OCI-LY3 (cell line): Measurements from ENCODE around the gene INPP5A.
"Not testable (repeated sequence)": the region's sequence is repeated elsewhere in the genome, so short reads cannot be mapped to it uniquely, and the experiment has no call there.

Source experiments
- H2AFZ ChIP-seq: fragments of 200-600, 300-600 bp; shearing (Covaris generic); 2 replicates; pipeline ENCODE4 v1.6.0; 2014; ENCODE audit warnings: antibody characterized with exemption, low read depth, low read length
- H3K27ac ChIP-seq: fragments of 200-600, 300-600 bp; sonication (generic); 2 replicates; pipeline ENCODE4 v1.5.1; 2014; ENCODE audit warnings: mild to moderate bottlenecking, low read length, moderate library complexity, mixed read lengths
- H3K27me3 ChIP-seq: fragments of 200-600, 300-600 bp; sonication (generic); 2 replicates; pipeline ENCODE4 v1.6.1; 2014; ENCODE audit warnings: low read depth, low read length, mixed read lengths
- H3K36me3 ChIP-seq: fragments of 200-600, 300-600 bp; sonication (generic); replicated peaks from 2 replicates; pipeline ENCODE3; 2014; ENCODE audit warnings: low read depth, low read length, mixed read lengths
- H3K4me1 ChIP-seq: fragments of 300-600, 200-600 bp; sonication (generic); 2 replicates; pipeline ENCODE4 v1.6.1; 2014; ENCODE audit warnings: low read length, mixed read lengths
- H3K4me2 ChIP-seq: fragments of 200-600, 300-600 bp; sonication (generic); 2 replicates; pipeline ENCODE4 v1.6.1; 2014; ENCODE audit warnings: low read length, mixed read lengths
- H3K4me3 ChIP-seq: fragments of 300-600, 200-600 bp; sonication (generic); 2 replicates; pipeline ENCODE4 v1.5.1; 2014; ENCODE audit warnings: antibody characterized with exemption, mild to moderate bottlenecking, low read length, moderate library complexity
- H3K79me2 ChIP-seq: fragments of 300-600, 200-600 bp; shearing (Covaris generic); 2 replicates; pipeline ENCODE4 v1.6.1; 2014; ENCODE audit warnings: mild to moderate bottlenecking, low read length, mixed read lengths
- H3K9ac ChIP-seq: fragments of 300-600, 200-600 bp; shearing (Covaris generic); 2 replicates; pipeline ENCODE4 v1.6.0; 2014; ENCODE audit warnings: mild to moderate bottlenecking, low read length, moderate library complexity
- H3K9me3 ChIP-seq: fragments of 200-600, 300-600 bp; shearing (Covaris generic); 2 replicates; pipeline ENCODE4 v1.6.1; 2014; ENCODE audit warnings: low read length, mixed read lengths; ENCODE audit not compliant: insufficient read depth
- H4K20me1 ChIP-seq: fragments of 200-600, 300-600 bp; sonication (generic); 2 replicates; pipeline ENCODE4 v1.6.1; 2016; ENCODE audit warnings: low read length, mixed read lengths; ENCODE audit not compliant: insufficient read depth
- EZH2phosphoT487 ChIP-seq: fragments of 200-600 bp; shearing (Covaris generic); IDR thresholded peaks from 2 replicates; pipeline ENCODE4 v1.6.1; 2018; ENCODE audit warnings: antibody characterized with exemption, mixed run types, low read depth
- TF ChIP-seq, protein P1 (sequence below): fragments of 200-600, 300-600 bp; sonication (generic); IDR thresholded peaks from 2 replicates; pipeline ENCODE4 v1.5.1; 2014; ENCODE audit warnings: antibody characterized with exemption, low read length, low read depth

Gene INPP5A

DNA sequence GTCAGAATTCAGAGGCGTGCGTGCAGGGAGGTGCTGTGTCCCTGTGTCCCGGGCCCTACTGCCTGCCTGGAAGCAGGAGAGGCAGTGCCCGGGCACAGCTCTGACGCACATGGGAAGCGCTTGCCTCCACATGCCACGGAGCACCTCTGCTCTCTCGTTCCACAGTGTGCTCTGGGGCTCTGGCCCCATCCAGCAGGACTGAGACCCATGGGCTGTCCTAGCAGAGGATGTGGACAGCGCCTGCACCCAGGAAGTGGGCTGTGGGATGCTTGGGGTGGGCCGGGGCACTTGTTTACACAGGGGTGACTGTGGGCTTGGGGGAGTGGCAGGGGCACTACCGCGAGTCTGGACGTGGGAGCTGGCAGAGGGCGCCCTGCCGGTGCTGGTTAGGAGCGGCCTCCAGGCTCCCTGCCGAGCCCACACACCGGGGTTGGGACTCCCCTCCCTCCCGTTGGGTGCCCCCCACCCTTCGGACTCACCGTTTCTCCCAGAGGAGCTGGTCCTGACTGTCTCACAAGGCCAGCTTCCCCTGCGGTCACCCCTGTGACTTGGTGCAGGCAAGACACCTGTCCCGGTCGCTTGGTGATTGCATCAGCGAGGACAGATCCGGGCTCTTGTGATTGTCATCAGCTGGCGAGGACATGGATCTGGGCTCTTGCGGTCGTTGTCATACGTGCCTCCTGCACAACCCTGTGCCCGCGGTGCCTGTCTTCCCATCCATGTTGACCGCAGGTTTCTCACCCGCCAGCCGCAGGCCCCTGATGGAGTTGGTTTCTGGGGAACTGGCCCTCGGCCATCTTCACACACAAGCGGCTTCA, 165.2 kb downstream of the INPP5A start:
- Histone ChIP-seq H3K9me3 (no peaks in the 10 kb centered on the region), H3K4me3 (no peak overlapping the region), H3K9ac (no peak overlapping the region), H3K4me1 (no peaks in the 10 kb centered on the region), H2AFZ (no peak overlapping the region), H3K27me3 (no peaks in the 10 kb centered on the region), H3K36me3 (no peaks in the 10 kb centered on the region), H3K79me2 (no peaks in the 10 kb centered on the region), H3K27ac (no peak overlapping the region), H4K20me1 (no peaks in the 10 kb centered on the region), H3K4me2 (no peak overlapping the region)
- no peak for TF ChIP-seq EZH2phosphoT487
- TF ChIP-seq, protein P1, sequence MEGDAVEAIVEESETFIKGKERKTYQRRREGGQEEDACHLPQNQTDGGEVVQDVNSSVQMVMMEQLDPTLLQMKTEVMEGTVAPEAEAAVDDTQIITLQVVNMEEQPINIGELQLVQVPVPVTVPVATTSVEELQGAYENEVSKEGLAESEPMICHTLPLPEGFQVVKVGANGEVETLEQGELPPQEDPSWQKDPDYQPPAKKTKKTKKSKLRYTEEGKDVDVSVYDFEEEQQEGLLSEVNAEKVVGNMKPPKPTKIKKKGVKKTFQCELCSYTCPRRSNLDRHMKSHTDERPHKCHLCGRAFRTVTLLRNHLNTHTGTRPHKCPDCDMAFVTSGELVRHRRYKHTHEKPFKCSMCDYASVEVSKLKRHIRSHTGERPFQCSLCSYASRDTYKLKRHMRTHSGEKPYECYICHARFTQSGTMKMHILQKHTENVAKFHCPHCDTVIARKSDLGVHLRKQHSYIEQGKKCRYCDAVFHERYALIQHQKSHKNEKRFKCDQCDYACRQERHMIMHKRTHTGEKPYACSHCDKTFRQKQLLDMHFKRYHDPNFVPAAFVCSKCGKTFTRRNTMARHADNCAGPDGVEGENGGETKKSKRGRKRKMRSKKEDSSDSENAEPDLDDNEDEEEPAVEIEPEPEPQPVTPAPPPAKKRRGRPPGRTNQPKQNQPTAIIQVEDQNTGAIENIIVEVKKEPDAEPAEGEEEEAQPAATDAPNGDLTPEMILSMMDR: no peak

DNA sequence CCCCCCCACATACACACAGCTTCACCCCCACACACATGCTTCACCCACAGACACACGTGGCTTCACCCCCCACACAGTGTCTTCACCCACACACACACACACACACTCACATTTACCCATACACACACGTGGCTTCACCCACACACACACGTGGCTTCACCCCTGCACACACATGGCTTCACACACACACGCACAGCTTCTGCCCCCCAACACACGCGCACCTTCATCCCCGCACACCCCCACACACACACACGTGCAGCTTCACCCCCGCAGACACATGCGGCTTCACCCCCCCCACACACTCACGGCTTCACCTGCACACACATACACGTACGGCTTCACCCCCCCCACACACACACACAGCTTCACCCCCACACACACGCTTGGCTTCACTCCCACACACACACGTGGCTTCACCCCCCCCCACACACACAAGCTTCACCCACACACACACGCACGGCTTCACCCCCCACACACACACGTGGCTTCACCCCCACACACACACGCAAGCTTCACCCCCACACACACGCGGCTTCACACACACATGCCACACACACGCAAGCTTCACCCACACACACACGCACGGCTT, 165.9 kb downstream of the INPP5A start:
- no peaks in the 10 kb centered on the region for H3K79me2 ChIP-seq
- H2AFZ ChIP-seq: no peak overlapping the region
- H3K27me3 ChIP-seq: no peaks in the 10 kb centered on the region
- no peaks in the 10 kb centered on the region for H3K4me1 ChIP-seq
- no peak for TF ChIP-seq EZH2phosphoT487
- TF ChIP-seq, protein P1: no peak
- H3K9ac ChIP-seq: no peak overlapping the region
- no peaks in the 10 kb centered on the region for H3K9me3 ChIP-seq
- H3K4me3 ChIP-seq: no peak overlapping the region
- H3K4me2 ChIP-seq: no peak overlapping the region
- H3K27ac ChIP-seq: no peak overlapping the region
- no peaks in the 10 kb centered on the region for H4K20me1 ChIP-seq
- no peaks in the 10 kb centered on the region for H3K36me3 ChIP-seq

DNA sequence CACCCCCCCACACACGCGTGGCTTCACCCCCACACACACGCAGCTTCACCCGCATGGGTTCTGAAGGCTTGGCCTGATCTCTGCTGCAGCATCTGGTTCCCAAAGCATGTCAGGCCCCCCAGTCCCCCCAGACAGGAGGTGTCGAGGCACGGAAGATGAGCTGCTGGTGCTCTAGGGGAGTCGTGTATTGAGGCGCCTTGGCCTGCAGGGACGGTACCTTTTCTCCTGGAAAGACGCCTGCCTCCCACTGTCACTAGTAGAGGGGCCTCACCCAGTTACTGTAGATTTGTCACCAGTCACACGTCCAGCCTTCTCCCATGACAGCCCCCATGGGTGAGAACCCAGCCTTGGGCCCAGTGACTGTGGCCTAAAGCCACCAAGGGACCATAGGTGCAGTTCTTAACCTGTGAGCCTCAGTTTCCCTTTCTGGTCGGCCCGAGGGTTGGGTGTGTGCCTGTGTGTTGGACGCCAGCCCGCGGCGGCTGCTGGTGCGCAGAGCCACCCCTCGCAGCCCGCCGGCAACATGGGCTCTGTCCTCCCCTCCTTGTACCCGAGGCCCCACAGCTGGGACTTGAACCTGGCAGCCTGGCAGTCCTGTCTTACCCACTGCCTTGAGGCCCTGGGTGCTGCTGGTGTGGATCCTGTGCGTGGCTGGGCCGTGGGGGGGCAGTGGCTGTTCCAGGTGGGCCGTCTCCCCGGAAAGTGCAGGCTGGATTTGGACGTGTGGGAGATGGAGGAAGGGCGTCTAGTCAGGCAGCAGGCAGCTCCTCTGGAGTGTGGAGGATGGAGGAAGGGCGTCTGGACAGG, 166.6 kb downstream of the INPP5A start:
- Histone ChIP-seq H3K4me3 (no peak overlapping the region), H3K9me3 (no peaks in the 10 kb centered on the region), H2AFZ (no peak overlapping the region), H3K27ac (no peak overlapping the region), H3K79me2 (no peaks in the 10 kb centered on the region), H3K36me3 (no peaks in the 10 kb centered on the region), H3K4me1 (no peaks in the 10 kb centered on the region), H4K20me1 (no peaks in the 10 kb centered on the region), H3K4me2 (no peak overlapping the region), H3K9ac (no peak overlapping the region), H3K27me3 (no peaks in the 10 kb centered on the region)
- TF ChIP-seq, protein P1: no peak
- no peak for TF ChIP-seq EZH2phosphoT487

DNA sequence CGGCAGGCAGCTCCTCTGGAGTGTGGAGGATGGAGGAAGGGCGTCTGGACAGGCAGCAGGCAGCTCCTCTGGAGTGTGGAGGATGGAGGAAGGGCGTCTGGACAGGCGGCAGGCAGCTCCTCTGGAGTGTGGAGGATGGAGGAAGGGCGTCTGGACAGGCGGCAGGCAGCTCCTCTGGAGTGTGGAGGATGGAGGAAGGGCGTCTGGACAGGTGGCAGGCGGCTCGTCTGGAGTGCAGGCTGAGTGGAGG, 167.2 kb downstream of the INPP5A start:
- not testable (repeated sequence) for H3K9ac ChIP-seq, H3K4me3 ChIP-seq, H3K79me2 ChIP-seq, H4K20me1 ChIP-seq, H3K9me3 ChIP-seq, H3K4me1 ChIP-seq, H2AFZ ChIP-seq, H3K4me2 ChIP-seq, H3K36me3 ChIP-seq, H3K27ac ChIP-seq, H3K27me3 ChIP-seq
